Activated T-cell treated with anti-CD3 and anti-CD28 coated beads, Interleukin-2, amount 50 U/mL, for 4 hours (primary cell): ENCODE results near the gene ARSI. TPM values are rescaled to one million over a fixed set of nuclear protein-coding genes. Genes with fewer than 3 reads are reported as not detected.

Experiments used
- ATAC-seq, 2 donors: fragments of 200-7000 bp; cut with Tn5 transposase; one replicate each; pipeline ENCODE4 v1.10.0; 2021
- DNase-seq: peaks from one replicate; pipeline ENCODE4 v3.0.0-alpha.2; 2020
- H3K27me3 Mint-ChIP-seq: one replicate; pipeline ENCODE4 v1.8.0; 2021; ENCODE audit warnings: low read depth, mixed read lengths
- H3K36me3 Mint-ChIP-seq: one replicate; pipeline ENCODE4 v1.8.0; 2022; ENCODE audit warnings: mixed read lengths; ENCODE audit not compliant: insufficient read depth
- H3K4me1 Mint-ChIP-seq: one replicate; pipeline ENCODE4 v1.8.0; 2021; ENCODE audit warnings: low read depth, mixed read lengths
- H3K4me3 Mint-ChIP-seq: one replicate; pipeline ENCODE4 v1.8.0; 2021; ENCODE audit warnings: mild to moderate bottlenecking, moderate library complexity, mixed read lengths
- H3K9me3 Mint-ChIP-seq: one replicate; pipeline ENCODE4 v1.8.0; 2021; ENCODE audit warnings: mixed read lengths
- total RNA-seq, 3 donors: library from RNA; stranded (reverse); gene quantifications; one replicate each; pipeline ENCODE4 v1.2.1, GENCODE V29; 2021

Gene ARSI
- total RNA-seq, 3 donors from 2014 or later: not detected

- Mint-ChIP-seq H3K4me1 (no peaks in the 10 kb centered on the region), H3K27me3 (peaks cover under 1% of the 10 kb centered on the region), H3K4me3 (no peak overlapping the region), H3K36me3 (no peaks in the 10 kb centered on the region), H3K9me3 (no peaks in the 10 kb centered on the region)
- peak in 1 of 2 donors; percentile 18 for ATAC-seq
- DNase-seq: no peak
Measured at GRCh38 chr5:150263801-150264621, 38.7 kb downstream of the ARSI start.

DNA sequence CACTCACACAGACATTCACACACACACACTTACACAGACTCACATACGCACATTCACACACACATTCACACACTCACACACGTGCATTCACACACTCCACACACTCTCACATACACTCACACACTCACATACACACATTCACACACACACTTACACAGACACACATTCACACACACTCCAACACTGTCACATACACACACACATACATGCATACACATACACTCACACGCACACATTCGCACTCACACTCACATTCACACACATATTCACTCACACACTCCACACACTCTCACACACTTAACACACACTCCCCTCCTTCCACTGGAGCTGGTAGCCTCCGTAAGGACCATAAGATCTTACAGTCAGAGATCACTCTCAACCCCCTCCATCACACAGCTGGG is 39.3 kb downstream of the ARSI start:
- no peak for ATAC-seq
- H3K36me3 Mint-ChIP-seq: no peaks in the 10 kb centered on the region
- no peak overlapping the region for H3K4me3 Mint-ChIP-seq
- H3K27me3 Mint-ChIP-seq: no peaks in the 10 kb centered on the region
- H3K9me3 Mint-ChIP-seq: no peaks in the 10 kb centered on the region
- H3K4me1 Mint-ChIP-seq: no peaks in the 10 kb centered on the region
- DNase-seq: no peak

- DNase-seq (no peak), ATAC-seq (no peak)
- Mint-ChIP-seq H3K36me3 (no peaks in the 10 kb centered on the region), H3K4me1 (no peaks in the 10 kb centered on the region), H3K27me3 (no peaks in the 10 kb centered on the region), H3K9me3 (no peaks in the 10 kb centered on the region), H3K4me3 (no peak overlapping the region)
Measured at GRCh38 chr5:150262502-150262901, 40.2 kb downstream of the ARSI start.

DNA sequence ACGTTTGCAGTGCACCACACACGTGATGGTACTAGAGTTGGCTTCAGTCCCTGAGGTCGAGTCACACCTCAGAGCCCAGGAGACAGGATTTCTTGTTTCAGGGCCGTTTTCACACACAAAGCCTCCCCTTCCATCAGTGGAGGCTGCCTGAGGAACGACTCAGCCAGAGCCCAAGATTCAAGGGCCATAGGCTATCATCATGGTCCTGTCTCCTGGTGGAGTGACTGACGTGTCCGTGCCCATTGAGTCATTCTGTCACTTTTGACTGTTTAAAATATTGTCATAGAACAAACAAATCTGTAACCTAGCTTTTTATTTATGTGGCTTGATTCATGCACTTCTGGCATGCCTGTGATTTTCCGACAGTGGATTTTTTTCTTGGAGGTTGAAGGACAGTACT is 41.5 kb downstream of the ARSI start:
- DNase-seq: no peak
- Mint-ChIP-seq H3K36me3 (no peaks in the 10 kb centered on the region), H3K4me3 (no peak overlapping the region), H3K9me3 (no peaks in the 10 kb centered on the region), H3K27me3 (no peaks in the 10 kb centered on the region), H3K4me1 (no peaks in the 10 kb centered on the region)
- no peak for ATAC-seq

DNA sequence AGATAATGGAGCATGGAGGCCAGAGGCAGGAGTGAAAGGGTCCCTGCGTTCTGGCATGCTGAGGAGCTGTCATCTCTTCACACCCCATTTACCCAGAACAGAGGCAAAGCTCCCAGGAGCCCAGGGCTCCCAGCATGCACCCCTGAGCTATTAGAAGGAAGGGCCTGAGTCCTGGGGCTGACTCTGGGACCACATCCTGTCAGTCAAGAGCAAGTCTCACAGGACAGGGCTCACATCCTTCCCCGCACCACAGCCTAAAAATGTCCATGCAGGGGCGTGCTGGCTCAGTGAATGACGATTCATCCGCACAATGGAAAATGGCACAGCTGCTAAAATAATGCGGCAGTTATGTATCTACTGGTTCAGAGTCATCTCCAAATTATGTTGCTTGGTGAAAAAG is 44.6 kb downstream of the ARSI start:
- DNase-seq (no peak), ATAC-seq (no peak)
- H3K4me3 Mint-ChIP-seq: no peak overlapping the region
- no peaks in the 10 kb centered on the region for H3K4me1 Mint-ChIP-seq
- H3K36me3 Mint-ChIP-seq: no peaks in the 10 kb centered on the region
- no peaks in the 10 kb centered on the region for H3K9me3 Mint-ChIP-seq
- H3K27me3 Mint-ChIP-seq: no peaks in the 10 kb centered on the region

- no peak for DNase-seq
- Mint-ChIP-seq H3K36me3 (no peaks in the 10 kb centered on the region), H3K4me3 (no peak overlapping the region), H3K4me1 (no peaks in the 10 kb centered on the region), H3K27me3 (no peaks in the 10 kb centered on the region), H3K9me3 (no peaks in the 10 kb centered on the region)
- no peak for ATAC-seq
Measured at GRCh38 chr5:150257424-150257823, 45.3 kb downstream of the ARSI start.

- H3K27me3 Mint-ChIP-seq: no peaks in the 10 kb centered on the region
- no peaks in the 10 kb centered on the region for H3K9me3 Mint-ChIP-seq
- ATAC-seq: no peak
- H3K4me1 Mint-ChIP-seq: no peaks in the 10 kb centered on the region
- no peaks in the 10 kb centered on the region for H3K36me3 Mint-ChIP-seq
- DNase-seq: no peak
- no peak overlapping the region for H3K4me3 Mint-ChIP-seq
Measured at GRCh38 chr5:150256410-150257064, 46.2 kb downstream of the ARSI start.

DNA sequence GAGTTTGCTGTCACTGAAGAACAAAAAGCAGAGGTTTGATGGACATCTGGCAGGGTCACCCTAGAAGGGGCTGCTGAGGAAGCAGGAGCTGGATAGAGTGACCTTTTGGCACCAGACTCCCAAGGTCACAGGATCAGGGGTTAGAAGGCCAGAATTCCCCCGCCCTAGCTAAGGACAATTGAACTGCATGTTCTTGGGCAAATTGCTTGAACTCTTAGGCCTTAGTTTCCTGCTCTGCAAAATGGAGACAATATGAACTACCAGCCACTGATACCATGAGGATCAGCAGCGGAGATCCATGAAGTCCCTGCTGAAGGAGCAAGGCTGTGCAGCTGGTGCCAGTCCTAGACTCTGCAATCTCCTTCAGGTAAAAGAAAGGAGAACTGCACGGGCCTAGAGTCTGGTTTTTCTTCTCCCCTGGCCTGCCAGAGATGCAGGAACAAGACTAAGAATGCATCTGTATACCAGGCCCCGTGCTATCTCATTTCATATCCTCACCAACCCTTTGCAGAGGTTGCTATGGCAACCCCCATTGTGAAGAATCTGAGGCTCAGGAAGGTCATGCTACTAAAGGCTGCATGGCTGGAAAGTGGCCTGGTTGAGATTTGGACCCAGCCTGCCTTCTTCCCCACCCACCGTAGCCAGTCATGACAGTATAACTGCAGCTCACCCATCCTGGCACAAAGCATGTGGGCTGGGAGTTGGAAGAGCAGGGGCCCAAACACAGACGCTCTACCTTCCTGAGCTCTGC is 46.9 kb downstream of the ARSI start:
- H3K36me3 Mint-ChIP-seq: no peaks in the 10 kb centered on the region
- H3K9me3 Mint-ChIP-seq: no peaks in the 10 kb centered on the region
- DNase-seq (no peak), ATAC-seq (no peak)
- H3K4me1 Mint-ChIP-seq: no peaks in the 10 kb centered on the region
- H3K27me3 Mint-ChIP-seq: no peaks in the 10 kb centered on the region
- H3K4me3 Mint-ChIP-seq: no peak overlapping the region

DNA sequence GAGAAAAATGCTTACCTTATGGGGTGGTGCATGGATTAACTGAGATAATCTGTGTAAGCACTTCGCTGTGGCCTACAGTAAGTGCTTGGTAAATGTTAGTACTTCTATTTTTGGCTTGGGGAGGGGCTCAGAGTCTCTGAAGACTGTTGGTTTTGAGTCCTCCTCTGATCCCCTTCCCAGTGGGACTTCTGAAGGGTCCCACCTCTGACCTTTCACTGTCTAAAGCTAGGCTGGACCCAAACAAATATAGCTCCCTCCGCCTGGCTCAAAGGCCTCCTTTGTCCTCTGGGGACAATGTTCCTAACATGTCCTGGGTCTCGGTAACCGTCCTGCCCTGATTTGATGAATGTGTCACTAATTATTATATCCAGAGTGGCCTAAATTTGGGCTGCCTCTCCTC is 47.9 kb downstream of the ARSI start:
- no peaks in the 10 kb centered on the region for H3K4me1 Mint-ChIP-seq
- ATAC-seq (no peak), DNase-seq (no peak)
- H3K9me3 Mint-ChIP-seq: no peaks in the 10 kb centered on the region
- no peak overlapping the region for H3K4me3 Mint-ChIP-seq
- no peaks in the 10 kb centered on the region for H3K27me3 Mint-ChIP-seq
- H3K36me3 Mint-ChIP-seq: no peaks in the 10 kb centered on the region

DNA sequence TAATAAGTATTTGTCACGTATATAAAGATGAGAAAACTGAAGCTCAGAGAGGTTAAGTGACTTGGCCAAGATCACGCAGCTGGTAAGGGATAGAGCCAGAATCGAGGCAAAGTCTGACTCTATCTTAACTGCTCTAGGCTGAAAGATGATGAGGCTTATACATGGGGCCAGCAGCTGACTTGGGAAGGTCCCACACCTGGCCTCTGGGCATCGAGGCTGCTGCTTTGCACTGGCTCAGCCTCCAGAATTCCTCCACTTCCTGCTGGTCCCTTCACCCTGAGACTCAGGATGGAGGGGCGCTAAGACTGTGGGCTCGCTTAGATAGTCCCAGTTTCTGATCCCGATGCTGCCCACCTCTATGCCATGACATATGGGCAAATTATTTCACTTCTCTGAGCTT is 48.3 kb downstream of the ARSI start:
- Mint-ChIP-seq H3K9me3 (no peaks in the 10 kb centered on the region), H3K36me3 (no peaks in the 10 kb centered on the region), H3K4me3 (no peak overlapping the region), H3K27me3 (no peaks in the 10 kb centered on the region), H3K4me1 (no peaks in the 10 kb centered on the region)
- ATAC-seq (no peak), DNase-seq (no peak)

GRCh38 chr5:150253416-150254208 is 49.1 kb downstream of the ARSI start:
- H3K27me3 Mint-ChIP-seq: no peaks in the 10 kb centered on the region
- no peaks in the 10 kb centered on the region for H3K9me3 Mint-ChIP-seq
- no peaks in the 10 kb centered on the region for H3K4me1 Mint-ChIP-seq
- ATAC-seq: no peak
- DNase-seq: no peak
- H3K4me3 Mint-ChIP-seq: no peak overlapping the region
- H3K36me3 Mint-ChIP-seq: no peaks in the 10 kb centered on the region

- no peaks in the 10 kb centered on the region for H3K36me3 Mint-ChIP-seq
- no peak overlapping the region for H3K4me3 Mint-ChIP-seq
- ATAC-seq: no peak
- no peaks in the 10 kb centered on the region for H3K9me3 Mint-ChIP-seq
- no peak for DNase-seq
- no peaks in the 10 kb centered on the region for H3K4me1 Mint-ChIP-seq
- no peaks in the 10 kb centered on the region for H3K27me3 Mint-ChIP-seq
Measured at GRCh38 chr5:150252489-150252888, 50.2 kb downstream of the ARSI start.

DNA sequence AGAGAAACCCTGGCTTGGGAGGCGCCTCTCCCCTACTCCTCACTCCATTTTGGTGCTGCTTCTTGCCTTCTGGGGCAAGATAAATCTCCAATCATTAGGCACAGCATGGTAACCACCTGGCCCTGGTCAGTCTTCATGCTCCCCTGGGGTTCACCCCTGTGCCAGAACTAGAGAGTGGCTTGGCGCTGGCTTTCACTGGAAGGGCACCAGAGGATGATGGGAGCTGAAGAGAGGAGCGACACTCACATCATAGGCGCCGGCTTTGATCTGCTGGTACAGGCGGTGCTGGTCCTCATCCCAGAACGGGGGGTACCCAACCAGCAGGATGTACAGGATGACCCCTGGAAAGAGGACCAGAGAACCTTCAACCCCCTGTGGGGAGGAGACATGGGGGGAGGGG is 51.2 kb downstream of the ARSI start:
- Mint-ChIP-seq H3K36me3 (no peaks in the 10 kb centered on the region), H3K9me3 (no peaks in the 10 kb centered on the region), H3K27me3 (no peaks in the 10 kb centered on the region), H3K4me3 (no peak overlapping the region), H3K4me1 (no peaks in the 10 kb centered on the region)
- DNase-seq: no peak
- ATAC-seq: no peak

DNA sequence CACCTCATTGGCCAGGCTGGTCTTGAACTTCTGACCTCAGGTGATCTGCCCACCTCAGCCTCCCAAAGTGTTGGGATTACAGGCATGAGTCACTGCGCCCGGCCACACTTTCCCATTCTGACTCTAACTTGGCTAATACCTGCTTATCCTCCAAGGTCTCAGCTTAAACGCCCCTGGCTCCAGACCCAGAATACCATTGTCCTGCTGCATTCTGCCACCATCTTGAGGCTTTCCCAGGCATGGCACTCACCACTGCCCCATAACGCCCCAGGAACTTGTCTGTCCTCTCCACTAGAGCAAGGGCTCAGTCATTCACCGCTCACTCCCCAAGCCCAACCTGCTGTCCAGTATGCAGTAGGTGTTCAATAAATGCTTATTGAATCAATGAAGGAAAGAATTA is 53.0 kb downstream of the ARSI start:
- no peaks in the 10 kb centered on the region for H3K9me3 Mint-ChIP-seq
- H3K4me1 Mint-ChIP-seq: no peaks in the 10 kb centered on the region
- no peaks in the 10 kb centered on the region for H3K36me3 Mint-ChIP-seq
- H3K4me3 Mint-ChIP-seq: no peak overlapping the region
- peaks cover 3% of the 10 kb centered on the region for H3K27me3 Mint-ChIP-seq
- ATAC-seq: no peak
- no peak for DNase-seq
